SK-N-SH treated with all-trans-retinoic acid at 6 μM for 48 hours (cell line): ENCODE data around the gene METTL6.

ENCODE experiments used
- ATAC-seq: fragments of 200-7000 bp; cut with Tn5 transposase; 3 replicates; pipeline ENCODE4 v1.9.1; 2020; ENCODE audit warnings: mild to moderate bottlenecking, moderate library complexity
- BACH2 ChIP-seq: fragments of 250-450 bp; sonication (Bioruptor Pico); IDR thresholded peaks from 2 replicates; pipeline ENCODE4 v1.9.0; 2021; ENCODE audit warnings: mild to moderate bottlenecking, borderline replicate concordance
- CSDC2 ChIP-seq: fragments of 250-450 bp; sonication (Bioruptor Pico); IDR thresholded peaks from 2 replicates; pipeline ENCODE4 v1.5.0; 2020; ENCODE audit warnings: mild to moderate bottlenecking, moderate library complexity
- CSRNP3 ChIP-seq: fragments of 250-450 bp; sonication (Bioruptor Pico); IDR thresholded peaks from 2 replicates; pipeline ENCODE4 v1.5.1; 2021; ENCODE audit warnings: mild to moderate bottlenecking, moderate library complexity
- ESRRG ChIP-seq: fragments of 250-450 bp; sonication (Bioruptor Pico); IDR thresholded peaks from 2 replicates; pipeline ENCODE4 v1.6.1; 2021; ENCODE audit warnings: mild to moderate bottlenecking
- GLIS3 ChIP-seq: fragments of 250-450 bp; sonication (Bioruptor Pico); IDR thresholded peaks from 2 replicates; pipeline ENCODE4 v1.5.0; 2020; ENCODE audit warnings: mild to moderate bottlenecking, moderate library complexity
- ISL1 ChIP-seq: fragments of 250-450 bp; sonication (Bioruptor Pico); IDR thresholded peaks from 2 replicates; pipeline ENCODE4 v2.1.2; 2022; ENCODE audit warnings: mild to moderate bottlenecking, moderate library complexity
- OSR1 ChIP-seq: fragments of 250-450 bp; sonication (Bioruptor Pico); IDR thresholded peaks from 2 replicates; pipeline ENCODE4 v1.8.0; 2022; ENCODE audit warnings: moderate library complexity, mild to moderate bottlenecking, inconsistent platforms
- PATZ1 ChIP-seq: fragments of 250-450 bp; sonication (Bioruptor Pico); IDR thresholded peaks from 2 replicates; pipeline ENCODE4 v1.8.0; 2020; ENCODE audit warnings: mild to moderate bottlenecking, moderate library complexity, borderline replicate concordance
- POU6F1 ChIP-seq: fragments of 250-450 bp; sonication (Bioruptor Pico); IDR thresholded peaks from 2 replicates; pipeline ENCODE4 v1.8.0; 2021; ENCODE audit warnings: low read depth, mild to moderate bottlenecking, moderate library complexity, borderline replicate concordance
- PPARA ChIP-seq: fragments of 250-450 bp; sonication (Bioruptor Pico); IDR thresholded peaks from 2 replicates; pipeline ENCODE4 v1.5.0; 2020; ENCODE audit warnings: mild to moderate bottlenecking, borderline replicate concordance
- RARB ChIP-seq: fragments of 250-450 bp; sonication (Bioruptor Pico); IDR thresholded peaks from 2 replicates; pipeline ENCODE4 v1.8.0; 2021; ENCODE audit warnings: mild to moderate bottlenecking, moderate library complexity
- SNAI2 ChIP-seq: fragments of 250-450 bp; sonication (Bioruptor Pico); IDR thresholded peaks from 2 replicates; pipeline ENCODE4 v1.5.0; 2020; ENCODE audit warnings: mild to moderate bottlenecking, moderate library complexity
- TCF4 ChIP-seq: fragments of 250-450 bp; sonication (Bioruptor Pico); IDR thresholded peaks from 2 replicates; pipeline ENCODE4 v1.8.0; 2021; ENCODE audit warnings: mild to moderate bottlenecking, moderate library complexity, borderline replicate concordance
- TOX ChIP-seq: fragments of 250-450 bp; sonication (Bioruptor Pico); IDR thresholded peaks from 2 replicates; pipeline ENCODE4 v1.8.0; 2021; ENCODE audit warnings: mild to moderate bottlenecking, moderate library complexity, borderline replicate concordance
- TSHZ2 ChIP-seq: fragments of 250-450 bp; sonication (Bioruptor Pico); IDR thresholded peaks from 2 replicates; pipeline ENCODE4 v1.5.0; 2020; ENCODE audit warnings: mild to moderate bottlenecking, moderate library complexity
- ZC3H10 ChIP-seq: fragments of 250-450 bp; sonication (Bioruptor Pico); IDR thresholded peaks from 2 replicates; pipeline ENCODE4 v1.5.1; 2021; ENCODE audit warnings: mild to moderate bottlenecking, moderate library complexity
- ZFP3 ChIP-seq: fragments of 250-450 bp; sonication (Bioruptor Pico); IDR thresholded peaks from 2 replicates; pipeline ENCODE4 v1.5.0; 2020; ENCODE audit warnings: mild to moderate bottlenecking, moderate library complexity
- ZFP30 ChIP-seq: fragments of 450-650 bp; formaldehyde crosslinking; IDR thresholded peaks from 2 replicates; pipeline ENCODE4 v1.5.0; 2022; ENCODE audit warnings: mild to moderate bottlenecking, moderate library complexity
- ZNF565 ChIP-seq: fragments of 450-650 bp; formaldehyde crosslinking; conservative IDR thresholded peaks from 2 replicates; pipeline ENCODE4 v1.5.0; 2020; ENCODE audit warnings: low read depth, mild to moderate bottlenecking, moderate library complexity
- ZNF70 ChIP-seq: fragments of 450-650 bp; formaldehyde crosslinking; IDR thresholded peaks from 2 replicates; pipeline ENCODE4 v1.5.0; 2020; ENCODE audit warnings: mild to moderate bottlenecking, moderate library complexity
- ZNF8 ChIP-seq: fragments of 450-650 bp; formaldehyde crosslinking; IDR thresholded peaks from 2 replicates; pipeline ENCODE4 v1.5.0; 2020; ENCODE audit warnings: mild to moderate bottlenecking, moderate library complexity

METTL6 gene

GRCh38 chr3:15428539-15428938 is 1.2 kb upstream of the METTL6 start (continued):
- TF ChIP-seq TSHZ2 (no peak), ZFP30 (CRISPR knock-in tag) (no peak), PATZ1 (CRISPR knock-in tag) (no peak), ZNF8 (CRISPR knock-in tag) (no peak)

- no peak for TF ChIP-seq SNAI2
- TF ChIP-seq POU6F1 (CRISPR knock-in tag), result no peak
- TF ChIP-seq TSHZ2, result no peak
- no peak for TF ChIP-seq CSRNP3 (CRISPR knock-in tag)
- TF ChIP-seq ESRRG (CRISPR knock-in tag), result no peak
- no peak for TF ChIP-seq ZFP3 (CRISPR knock-in tag)
- TF ChIP-seq TOX, result no peak
- TF ChIP-seq BACH2, result no peak
- TF ChIP-seq TCF4, result no peak
- no peak for TF ChIP-seq CSDC2 (CRISPR knock-in tag)
- no peak for TF ChIP-seq ZNF70 (CRISPR knock-in tag)
- TF ChIP-seq, all 23 proteins: peak for 0
- peak; percentile 26 for ATAC-seq
These were observed 637 bp upstream of the METTL6 start for GRCh38 chr3:15427981-15428380.

GRCh38 chr3:15426579-15427118 is 695 bp downstream of the METTL6 start:
- ATAC-seq, result no peak
- TF ChIP-seq PPARA (no peak), SNAI2 (no peak), PATZ1 (CRISPR knock-in tag) (no peak), ZNF8 (CRISPR knock-in tag) (no peak), RARB (CRISPR knock-in tag) (no peak), TOX (no peak), TCF4 (no peak), OSR1 (no peak), ISL1 (CRISPR knock-in tag) (no peak), ZC3H10 (CRISPR knock-in tag) (no peak), ZFP30 (CRISPR knock-in tag) (no peak), ZFP3 (CRISPR knock-in tag) (no peak), ZNF70 (CRISPR knock-in tag) (no peak), GLIS3 (CRISPR knock-in tag) (no peak), ZNF565 (CRISPR knock-in tag) (no peak), ESRRG (CRISPR knock-in tag) (no peak), POU6F1 (CRISPR knock-in tag) (no peak)
